Measurements from ENCODE around the gene MTTP.

DNA sequence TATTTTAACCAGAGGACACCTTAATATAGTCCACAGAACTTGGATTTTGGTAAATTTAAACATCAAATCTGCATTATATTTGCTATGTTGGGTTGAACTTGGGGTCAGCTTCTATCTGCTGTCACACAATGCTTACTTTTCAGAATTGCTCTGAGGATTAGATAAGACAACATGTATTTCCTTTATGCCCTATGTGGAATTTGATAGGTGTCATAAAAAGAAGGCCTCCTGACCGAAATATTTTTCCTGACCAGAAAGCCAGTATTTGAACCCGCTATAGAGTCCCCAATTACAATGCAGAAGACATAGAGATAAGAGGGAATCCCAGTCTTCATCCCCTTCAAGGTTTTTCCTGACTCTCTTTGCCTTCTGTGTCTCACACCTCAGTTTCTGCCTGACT, 4.1 kb downstream of the MTTP start:
- TF ChIP-seq RAD21 (IDR thresholded peaks at IDR 0.05; ENCODE audit: low read depth) (no peak), FOXM1 (IDR thresholded peaks at IDR 0.05; ENCODE audit: borderline replicate concordance, low read depth) (no peak), TCF12 (IDR thresholded peaks at IDR 0.05; ENCODE audit: low read depth) (no peak), EP300 (IDR thresholded peaks at IDR 0.05; ENCODE audit: borderline replicate concordance) (no peak), CEBPB (IDR thresholded peaks at IDR 0.05) (no peak), EGR1 (IDR thresholded peaks at IDR 0.05) (no peak)
- TF ChIP-seq, protein P1, sequence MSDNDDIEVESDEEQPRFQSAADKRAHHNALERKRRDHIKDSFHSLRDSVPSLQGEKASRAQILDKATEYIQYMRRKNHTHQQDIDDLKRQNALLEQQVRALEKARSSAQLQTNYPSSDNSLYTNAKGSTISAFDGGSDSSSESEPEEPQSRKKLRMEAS (IDR thresholded peaks at IDR 0.05) = no peak
- TF ChIP-seq, protein P2, sequence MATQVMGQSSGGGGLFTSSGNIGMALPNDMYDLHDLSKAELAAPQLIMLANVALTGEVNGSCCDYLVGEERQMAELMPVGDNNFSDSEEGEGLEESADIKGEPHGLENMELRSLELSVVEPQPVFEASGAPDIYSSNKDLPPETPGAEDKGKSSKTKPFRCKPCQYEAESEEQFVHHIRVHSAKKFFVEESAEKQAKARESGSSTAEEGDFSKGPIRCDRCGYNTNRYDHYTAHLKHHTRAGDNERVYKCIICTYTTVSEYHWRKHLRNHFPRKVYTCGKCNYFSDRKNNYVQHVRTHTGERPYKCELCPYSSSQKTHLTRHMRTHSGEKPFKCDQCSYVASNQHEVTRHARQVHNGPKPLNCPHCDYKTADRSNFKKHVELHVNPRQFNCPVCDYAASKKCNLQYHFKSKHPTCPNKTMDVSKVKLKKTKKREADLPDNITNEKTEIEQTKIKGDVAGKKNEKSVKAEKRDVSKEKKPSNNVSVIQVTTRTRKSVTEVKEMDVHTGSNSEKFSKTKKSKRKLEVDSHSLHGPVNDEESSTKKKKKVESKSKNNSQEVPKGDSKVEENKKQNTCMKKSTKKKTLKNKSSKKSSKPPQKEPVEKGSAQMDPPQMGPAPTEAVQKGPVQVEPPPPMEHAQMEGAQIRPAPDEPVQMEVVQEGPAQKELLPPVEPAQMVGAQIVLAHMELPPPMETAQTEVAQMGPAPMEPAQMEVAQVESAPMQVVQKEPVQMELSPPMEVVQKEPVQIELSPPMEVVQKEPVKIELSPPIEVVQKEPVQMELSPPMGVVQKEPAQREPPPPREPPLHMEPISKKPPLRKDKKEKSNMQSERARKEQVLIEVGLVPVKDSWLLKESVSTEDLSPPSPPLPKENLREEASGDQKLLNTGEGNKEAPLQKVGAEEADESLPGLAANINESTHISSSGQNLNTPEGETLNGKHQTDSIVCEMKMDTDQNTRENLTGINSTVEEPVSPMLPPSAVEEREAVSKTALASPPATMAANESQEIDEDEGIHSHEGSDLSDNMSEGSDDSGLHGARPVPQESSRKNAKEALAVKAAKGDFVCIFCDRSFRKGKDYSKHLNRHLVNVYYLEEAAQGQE (IDR thresholded peaks at IDR 0.05; ENCODE audit: low read depth) = no peak
